ENCODE results near the gene PORCN.
A peak's percentile ranks its signal among the peaks of the same experiment; 100 is the strongest.

The PORCN gene

DNA sequence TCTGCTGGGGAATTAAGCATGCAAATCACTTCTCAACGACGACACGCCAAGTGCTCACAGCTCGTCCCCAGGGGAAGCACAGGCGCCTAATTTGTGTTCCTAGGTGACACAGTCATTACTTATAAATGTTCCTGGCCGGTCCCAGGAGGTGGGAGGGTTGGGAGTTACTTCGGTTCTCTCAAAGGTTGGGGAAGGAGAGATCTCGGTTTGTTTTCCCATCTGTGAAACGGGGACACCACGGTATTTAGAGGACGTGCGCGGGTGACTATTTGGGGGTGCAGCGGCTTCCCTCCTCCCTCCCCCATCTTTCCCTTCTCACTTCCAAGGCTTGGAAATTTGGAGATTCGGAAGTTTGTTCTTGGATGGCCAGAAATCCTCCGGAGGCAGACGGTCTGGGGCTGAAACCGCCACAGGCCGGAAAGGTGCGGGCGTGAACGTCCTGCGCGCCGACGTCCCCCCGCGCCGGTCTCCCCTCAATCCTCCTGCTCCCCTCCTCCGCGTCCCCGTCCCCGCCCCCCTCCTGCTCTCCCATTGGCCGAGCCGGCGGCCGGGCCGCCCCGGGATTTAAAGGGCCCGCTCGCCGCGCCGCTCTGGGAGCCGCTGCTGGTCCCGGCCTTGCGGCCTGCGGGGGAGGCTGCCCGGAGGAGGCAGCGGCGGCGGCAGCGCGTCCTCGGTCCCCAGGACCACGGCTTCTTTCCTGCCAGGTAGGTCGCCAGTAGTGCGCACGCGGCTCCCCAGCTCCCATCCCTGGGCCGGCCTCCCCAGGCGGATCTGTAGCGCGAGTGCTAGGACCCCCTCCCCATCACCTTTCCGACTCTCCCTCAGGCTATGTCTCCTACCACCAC is at the start of gene PORCN:
Gene PORCN, plus strand, starts transcription at position 593 of the 845 bp plus-strand sequence. CDS start 829 bp downstream, outside the sequence.
- FAIRE-seq, result no peak

DNA sequence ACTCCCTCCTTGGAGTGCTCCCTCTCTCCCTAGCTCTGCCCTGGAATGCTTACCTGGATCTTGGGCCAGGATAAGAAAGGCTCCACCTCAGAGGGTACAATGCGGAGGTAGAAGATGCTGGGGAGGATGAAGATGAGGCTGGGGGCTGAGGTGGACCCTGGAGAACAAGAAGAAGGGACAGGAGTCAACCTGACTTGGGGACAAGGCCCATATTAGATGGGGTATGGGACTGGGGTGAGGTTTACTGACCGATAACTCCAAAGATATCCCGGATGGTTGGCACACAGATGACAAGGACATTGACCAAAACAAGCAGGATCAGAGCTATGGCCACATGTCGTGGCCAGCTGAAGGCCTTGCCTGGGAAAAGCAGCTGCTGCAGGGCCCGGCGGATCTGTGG is 49.3 kb upstream of the PORCN start:
- FAIRE-seq, result no peak

DNA sequence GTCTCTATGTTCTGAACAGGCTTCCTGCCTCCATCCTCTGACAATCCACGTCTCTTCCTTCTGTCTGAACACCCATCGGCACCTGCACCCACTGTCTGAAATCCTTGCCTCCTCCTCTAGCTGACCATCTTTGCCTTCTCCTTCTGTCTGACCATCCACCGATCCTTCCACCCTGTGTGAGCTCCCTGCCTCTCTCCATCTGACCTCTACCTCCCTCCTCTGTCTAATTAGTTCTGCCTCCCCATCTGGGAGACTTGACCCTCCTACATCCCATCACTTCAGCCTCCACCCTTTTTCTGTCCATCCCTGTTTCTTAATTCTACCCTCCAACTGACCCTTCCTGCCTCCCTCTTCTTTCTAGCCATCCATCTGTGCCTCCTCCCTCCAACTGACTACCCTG is 48.8 kb upstream of the PORCN start:
- FAIRE-seq, result no peak

DNA sequence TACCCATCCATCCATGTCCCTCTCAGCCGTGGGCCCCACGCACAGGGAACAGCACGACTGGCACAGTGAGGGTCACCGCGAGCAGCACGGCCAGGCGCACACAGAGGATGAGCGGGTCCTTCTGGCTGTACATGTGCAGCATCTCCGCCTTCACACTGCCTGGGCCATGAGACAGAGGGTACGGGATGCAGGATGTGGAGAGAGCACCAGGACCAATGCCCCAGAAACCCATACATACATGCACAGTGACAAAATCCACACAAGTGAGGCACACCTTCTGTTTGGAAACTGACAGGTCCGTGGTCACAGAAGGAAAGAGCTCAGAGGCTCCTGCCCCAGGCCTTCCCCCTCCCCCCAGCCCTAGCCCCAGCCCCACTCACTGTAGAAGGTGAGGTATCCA is 48.2 kb upstream of the PORCN start:
- FAIRE-seq, result no peak

DNA sequence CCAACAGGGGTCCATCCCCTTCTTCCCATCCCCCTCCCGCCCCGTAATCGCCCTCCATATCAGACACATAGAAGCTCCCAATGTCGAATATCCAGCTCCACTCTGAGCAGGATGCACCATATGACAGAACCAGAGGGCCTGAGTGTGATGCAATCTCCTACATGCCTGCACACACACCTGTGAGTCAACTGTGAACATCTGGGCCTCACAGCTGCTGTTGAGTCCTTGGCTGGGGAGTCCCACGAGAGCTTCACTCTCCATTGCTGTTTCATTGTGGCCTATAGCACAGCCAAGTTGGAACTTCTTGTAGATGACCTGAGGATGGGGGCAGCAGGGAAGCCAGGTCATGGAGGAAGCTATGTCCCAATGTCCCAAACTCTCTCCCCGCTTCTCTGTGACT is 47.0 kb upstream of the PORCN start:
- no peak for FAIRE-seq

DNA sequence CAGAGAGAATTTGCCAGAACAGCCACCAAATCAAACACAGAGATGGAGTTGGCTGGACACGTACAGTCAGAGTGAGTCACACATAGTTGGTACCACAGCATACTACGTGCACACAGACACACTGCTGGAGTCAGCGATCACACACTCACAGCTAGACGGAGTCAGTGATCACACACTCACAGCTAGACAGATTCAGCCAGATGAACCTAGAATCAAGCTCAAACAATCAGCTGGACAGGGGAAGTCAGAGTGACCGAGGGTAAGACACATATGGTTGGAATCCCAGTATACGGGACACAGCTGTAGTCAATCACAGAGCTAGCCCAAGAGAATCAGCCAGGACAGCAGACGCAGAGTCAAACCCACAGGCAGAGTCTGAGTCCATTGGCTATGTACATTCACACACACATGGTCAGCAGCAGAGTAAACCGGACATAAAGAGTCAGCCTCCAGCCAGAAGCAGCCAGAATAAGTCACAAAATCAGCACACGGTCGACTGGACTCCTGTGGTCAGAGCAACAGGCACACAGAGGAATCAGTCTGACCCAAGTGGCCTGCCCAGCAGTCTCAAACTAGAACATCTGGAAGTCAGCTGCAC is 43.4 kb upstream of the PORCN start:
- FAIRE-seq, result no peak

DNA sequence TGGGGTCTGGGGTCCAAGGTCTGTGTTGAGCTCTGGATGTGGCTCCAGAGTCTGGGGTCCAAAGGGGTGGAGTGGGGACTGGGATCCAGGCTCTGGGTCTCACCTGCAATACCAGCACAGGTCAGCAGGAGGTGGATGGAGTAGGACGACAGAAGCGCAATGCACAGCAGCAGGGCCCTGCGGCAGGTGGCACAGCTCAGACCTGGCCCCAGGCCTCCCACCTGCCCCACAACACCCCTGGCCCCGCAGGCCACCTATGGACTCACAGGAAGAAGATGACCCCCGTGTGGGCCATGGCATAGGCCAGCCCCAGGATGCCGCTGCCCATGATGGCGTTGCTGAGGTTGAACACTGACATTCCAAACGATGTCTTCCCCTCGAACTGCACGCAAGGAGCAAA is 42.1 kb upstream of the PORCN start:
- no peak for FAIRE-seq

DNA sequence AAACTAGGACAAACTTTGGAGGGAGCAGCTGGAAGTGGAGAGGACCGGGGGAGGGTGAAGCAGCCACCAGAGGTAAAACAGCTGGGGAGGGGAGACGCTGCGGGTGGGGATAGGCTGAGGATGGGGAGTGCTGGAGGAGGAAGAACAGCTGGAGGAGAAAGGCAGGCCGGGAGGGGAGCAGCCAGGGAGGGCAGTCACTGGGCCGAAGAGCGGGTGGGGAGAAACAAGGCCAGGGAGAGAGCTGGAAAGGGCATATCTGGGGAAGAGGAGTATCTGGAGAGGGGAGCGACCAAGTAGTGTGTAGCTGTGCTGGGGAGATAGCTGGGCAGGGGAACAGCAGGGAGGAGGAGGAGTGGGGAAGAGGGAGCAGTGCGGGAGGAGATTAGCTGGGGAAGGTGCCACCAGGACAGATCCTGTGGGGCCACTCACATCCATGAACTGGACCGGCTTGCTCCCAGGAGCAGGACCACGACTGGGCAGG is 41.5 kb upstream of the PORCN start:
- FAIRE-seq, result no peak

DNA sequence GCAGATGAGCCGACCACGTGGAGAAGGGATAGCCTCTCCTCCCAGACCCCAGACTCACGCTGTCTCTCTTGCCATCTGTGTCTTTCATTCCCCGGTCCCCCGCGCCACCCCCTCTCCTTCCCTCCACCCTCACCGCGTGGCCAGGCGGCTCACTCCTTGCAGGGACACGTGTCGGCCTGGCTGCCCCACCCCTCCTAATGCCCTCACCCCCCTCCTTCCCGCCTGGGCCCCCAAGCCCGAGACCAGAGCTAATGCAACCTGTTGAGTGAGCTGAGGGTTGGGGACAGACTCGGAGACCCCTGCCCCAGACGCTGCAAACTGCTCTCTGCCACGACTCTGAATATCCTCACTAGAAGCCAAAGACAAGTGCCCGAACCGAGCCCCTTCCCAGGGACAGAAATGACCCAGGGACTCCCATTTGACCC is 40.5 kb upstream of the PORCN start:
- FAIRE-seq, result no peak

DNA sequence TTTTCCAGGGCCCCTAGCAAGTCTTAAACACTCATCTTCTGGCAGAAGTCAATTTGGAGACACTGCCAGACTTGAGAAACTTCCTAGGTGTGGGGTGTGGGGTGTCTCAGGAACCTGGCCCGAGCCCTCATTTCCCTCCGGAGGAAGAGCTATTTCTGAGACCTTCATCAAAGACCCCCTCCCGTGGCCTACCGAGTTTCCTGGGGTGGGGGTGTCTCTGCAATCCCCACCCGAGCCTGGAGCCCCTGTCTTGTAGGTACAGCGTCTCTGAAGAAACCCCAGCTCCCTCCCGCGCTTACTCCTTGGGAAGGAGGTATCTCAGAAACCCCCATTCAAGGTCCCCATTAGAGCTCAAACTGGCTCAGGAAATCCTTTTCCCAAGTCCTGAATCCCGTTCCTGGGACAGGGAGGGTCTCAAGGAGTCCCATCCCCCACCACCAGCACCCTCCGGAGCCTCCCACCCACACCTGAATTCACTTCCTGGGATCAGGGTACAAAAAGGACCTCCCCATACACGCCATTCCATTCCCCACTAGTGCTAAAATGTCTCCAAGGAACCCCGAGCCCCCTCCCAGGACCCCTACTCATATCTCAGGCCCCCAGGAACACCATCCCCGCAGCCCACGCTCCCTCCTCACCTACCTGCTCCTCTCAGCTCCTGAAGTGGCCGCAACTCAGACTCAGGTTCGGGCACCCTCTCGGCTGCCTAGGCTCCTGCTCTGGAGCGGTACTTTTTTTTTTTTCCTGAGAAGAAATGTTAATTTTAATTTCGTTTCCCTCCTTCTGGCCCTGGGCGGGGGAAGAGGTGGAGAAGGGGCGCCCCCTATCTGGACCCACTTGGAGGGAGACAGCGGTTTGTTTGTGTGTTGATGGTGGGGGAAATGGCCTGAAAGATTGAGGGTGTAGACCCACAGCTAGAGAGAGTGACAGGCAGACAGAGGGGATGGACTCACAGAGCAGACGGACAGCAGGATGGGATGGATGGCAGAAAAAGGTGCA is 39.8 kb upstream of the PORCN start:
- no peak for FAIRE-seq

DNA sequence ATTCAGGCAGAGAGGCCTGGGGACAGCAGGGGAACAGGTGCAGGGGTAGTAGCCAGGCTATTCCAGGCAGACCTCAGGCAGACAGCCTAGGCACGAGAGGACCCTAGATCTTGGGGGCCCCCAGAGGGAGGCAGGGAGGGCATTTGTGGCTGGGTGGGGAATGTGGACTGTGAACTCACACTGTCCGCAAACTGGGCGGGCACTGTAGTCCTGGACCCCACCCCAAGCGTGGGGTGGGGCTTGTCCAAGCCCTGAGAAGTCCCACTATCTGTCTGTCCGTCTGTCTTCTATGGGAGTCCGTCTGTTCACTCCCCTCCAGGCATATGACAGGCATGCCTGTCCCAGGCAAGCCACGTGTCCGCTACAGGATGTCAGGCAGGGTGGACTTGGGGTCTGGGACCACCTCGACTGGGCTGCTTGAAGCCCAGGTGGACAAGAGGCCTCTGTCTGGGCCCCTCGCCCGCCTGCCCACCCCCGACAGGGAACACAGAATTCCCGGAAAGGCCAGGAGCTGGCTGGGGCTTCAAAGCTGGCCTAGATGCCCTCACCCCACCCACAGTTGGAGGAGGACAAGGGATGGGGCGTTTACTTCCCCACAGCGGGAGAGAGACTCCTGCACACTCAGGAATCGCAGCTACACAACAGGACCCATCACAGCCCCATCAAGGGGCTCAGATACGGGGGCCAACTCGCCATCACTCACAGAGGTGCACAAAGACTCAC is 38.5 kb upstream of the PORCN start, which contains the start of gene SLC38A5:
Gene SLC38A5, minus strand, starts transcription at position 151 of the 723 bp plus-strand sequence. CDS start 2,336 bp downstream, outside the sequence.
- FAIRE-seq, result no peak

DNA sequence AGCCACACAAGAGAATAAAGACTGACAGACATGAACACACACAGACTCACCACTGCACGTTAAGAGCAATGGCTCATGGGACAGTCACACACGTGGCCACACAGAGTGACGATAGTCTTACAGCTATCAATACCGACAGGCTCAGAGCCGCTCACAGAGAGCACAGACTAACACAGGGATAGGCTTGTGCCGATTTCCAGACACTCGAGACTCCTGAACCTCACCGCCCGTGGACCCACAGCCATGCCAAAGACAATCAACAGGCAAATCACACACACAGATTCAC is 38.0 kb upstream of the PORCN start:
- no peak for FAIRE-seq

DNA sequence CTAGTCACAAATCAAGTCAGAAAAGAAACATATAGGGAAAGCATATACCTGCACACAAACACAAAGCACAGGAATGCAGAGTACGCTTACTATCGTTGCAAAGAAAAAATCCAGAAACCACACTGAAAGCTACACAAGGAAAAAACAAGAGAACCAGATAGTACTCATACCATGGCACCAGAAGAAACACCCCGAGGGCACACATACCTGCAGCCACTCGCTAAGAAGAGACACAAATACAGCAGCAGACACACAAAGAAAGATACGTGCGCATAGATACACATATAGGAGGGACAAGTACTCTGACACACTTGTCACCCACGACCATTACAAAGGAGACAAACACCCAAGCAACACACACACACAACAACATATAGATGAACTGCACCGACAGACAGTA is 37.3 kb upstream of the PORCN start:
- no peak for FAIRE-seq

DNA sequence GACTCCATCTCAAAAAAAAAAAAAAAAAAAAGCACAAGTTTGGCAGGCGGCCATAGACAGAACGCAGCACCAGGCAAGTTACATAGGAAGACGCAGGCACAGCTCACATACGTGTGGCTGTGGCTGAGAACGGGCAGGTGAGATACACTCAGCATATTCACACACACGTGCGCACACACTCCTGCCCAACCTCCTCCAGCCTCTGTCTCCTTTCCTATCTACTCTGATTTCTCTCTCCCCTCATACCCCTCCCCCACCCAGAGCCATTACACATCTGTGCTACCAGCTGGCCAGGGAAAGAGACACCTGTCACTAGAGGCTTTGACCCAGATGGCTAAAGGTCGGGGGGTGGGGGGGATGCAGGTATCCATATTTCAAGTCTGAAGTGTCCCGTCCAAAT is 36.6 kb upstream of the PORCN start:
- no peak for FAIRE-seq

DNA sequence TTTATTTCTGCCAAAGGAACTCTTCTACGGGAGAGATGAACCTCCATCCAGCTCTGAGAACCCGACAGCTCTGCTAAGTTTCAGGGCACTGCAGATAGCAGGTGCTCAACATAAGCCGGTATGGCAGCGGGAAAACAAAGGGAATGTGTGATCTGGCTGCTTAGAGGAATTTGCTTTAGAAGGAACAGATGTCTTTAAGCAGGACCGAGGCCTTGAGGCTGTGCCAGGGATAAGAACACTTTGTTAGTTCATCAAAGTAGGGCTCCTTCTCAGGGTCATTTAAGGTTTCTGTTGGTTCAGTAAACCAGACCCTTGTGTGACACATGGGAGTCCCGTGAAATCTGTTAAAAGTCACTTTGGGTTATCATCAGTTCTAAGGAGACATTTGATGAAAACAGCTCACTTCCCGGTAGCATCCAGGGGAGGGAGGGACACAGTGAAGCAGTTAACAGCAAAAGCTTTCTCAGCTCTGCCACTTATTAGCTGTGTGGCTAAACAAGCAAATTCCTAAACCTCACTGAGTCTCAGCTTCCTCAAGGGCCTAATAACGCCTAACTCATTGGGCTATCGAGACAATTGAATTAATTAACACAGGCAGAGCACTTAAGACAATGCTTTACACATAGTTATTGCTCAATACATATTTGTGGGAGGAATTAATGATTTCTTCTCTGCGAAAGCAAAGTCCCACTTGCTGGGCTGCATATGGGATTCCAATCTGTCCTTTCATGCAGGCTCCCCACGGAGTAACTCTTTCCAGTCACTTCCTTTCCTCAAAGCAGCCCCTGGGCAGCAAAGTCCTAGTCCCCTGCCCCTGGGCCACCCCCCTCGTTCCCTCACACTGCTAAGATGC is 35.7 kb upstream of the PORCN start:
- FAIRE-seq, result no peak

DNA sequence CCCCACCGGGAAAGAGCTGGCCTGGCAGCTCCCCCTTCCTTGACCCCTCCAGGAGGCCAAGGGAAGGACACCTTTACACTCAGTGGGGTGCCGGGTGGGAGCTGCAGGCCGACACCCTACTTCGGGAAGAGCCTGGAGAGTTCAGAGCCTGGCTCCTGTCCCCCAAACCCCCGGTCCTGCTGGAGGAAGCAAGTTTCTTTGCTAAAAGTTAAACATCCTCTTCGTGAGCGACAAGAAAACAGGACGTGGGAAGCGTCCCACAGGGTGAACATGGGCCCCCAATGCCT is 35.1 kb upstream of the PORCN start:
- no peak for FAIRE-seq

DNA sequence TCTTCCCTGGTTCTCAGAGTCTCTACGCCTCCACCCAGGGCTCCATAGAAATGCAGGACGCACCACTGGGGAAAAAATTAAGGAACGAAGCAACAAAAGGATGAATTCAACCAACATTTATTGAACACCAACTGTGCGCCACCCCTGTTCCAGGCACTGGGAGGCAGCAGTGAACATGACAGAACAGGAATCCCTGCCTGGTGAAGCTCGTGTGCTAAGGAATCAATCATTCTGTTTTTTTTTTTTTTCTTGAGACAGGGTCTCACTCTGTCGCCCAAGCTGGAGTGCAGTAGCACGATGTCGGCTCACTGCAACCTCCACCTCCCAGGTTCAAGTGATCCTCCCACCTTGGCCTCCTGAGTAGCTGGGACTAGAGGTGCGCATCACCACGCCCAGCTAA is 34.7 kb upstream of the PORCN start:
- no peak for FAIRE-seq

DNA sequence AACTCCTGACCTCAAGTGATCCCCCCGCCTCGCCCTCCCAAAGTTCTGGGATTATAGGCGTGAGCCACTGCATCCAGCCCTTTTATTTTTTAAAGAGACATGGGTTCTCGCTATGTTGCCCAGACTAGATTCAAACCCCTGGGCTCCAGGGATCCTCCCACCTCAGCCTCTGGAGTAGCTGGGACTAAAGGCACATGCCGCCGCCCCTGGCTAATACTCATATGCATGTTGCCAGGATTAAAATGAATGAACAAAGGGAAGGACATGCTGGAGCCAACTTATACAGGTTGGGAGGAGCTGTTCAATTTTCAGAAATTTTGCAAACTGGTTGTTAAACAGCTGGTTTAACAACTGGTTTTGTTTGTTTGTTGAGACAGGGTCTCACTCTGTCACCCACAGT is 34.2 kb upstream of the PORCN start:
- no peak for FAIRE-seq

DNA sequence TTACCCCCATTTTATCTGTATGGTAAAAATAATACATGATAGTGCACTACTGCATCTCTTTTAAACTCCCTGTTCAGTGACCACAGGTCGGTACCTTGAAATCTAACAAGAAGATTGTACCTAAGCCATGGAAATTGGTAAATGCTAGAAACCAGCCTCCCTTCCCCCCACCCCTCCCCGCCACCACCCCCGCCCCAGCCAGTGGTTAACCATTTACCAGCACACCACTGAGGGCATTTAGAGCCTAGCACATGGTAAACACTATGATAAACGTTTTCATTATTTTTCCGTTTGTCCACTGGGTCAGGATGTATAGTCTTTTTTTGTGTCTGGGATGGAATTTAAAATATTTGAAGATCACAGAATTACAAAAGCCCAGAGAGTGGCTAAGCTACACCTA is 33.5 kb upstream of the PORCN start:
- FAIRE-seq, result no peak

DNA sequence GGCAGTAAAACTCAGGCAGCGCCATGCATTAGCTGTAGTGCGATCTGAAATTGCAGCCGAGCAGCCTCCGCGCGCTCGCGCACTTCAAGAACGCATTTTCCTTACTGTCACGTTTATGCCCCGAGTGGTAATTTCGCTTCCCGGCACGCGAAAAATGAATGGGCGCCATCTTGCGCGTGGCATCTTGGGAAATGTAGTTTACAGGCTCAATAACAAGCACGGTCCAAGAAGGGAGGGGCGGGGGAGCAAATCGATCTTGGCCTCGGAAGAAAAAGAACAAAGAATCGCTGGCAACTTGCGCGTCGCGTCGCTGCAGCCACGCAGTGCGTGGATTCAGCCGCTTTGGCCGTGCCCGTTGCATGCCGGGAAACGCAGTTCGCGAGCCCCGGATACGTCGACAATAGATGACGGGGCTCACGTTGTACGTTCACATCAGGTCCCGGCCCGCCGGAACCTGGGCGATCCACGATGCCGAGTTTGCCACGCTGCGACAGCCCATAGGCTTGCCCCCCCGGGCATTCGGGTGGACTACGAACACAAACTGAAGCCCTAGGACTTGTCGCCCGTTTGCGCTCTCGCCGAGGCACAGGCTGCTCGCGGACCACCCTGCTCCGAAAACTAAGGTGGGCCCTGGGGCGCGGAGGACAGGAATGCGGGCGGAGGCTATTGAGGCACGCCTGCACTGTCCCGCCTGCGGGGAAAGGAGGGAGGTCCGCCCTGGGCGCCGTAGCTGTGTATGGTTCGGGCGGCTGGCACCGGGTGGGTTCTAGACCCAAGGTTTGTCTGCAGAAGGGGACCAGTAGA is 32.8 kb upstream of the PORCN start, which contains the start of gene FTSJ1:
Gene FTSJ1, plus strand, starts transcription at position 426 of the 804 bp plus-strand sequence. CDS start 1,849 bp downstream, outside the sequence.
- peak; percentile 18 for FAIRE-seq

DNA sequence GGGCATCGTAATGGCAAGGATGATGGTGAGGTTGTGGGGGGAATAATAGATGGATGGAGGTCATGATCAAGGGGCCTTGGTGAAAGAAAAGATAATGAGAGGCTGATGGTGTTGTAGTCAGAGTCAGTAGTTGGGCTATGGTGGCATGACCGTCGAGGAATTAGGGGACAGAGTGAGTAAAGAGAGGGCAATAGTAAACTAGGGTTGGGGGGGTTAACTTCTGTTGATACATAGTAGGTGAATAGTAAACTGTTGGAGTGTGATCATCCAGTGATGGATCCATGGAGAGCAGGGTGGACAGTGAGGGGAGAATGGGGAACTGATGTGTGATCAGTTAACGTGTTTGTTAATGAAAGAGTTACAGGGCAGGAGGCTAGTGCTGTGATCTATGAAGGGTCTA is 31.9 kb upstream of the PORCN start:
- no peak for FAIRE-seq
